ENCODE measurements around the gene CORO2B. TPM values are rescaled to one million over a fixed set of nuclear protein-coding genes. Genes with fewer than 3 reads are reported as not detected.

CORO2B gene
- total and polyA plus RNA-seq, 2 experiments from 2014 or later = 1.6 to 4.6 TPM

DNA sequence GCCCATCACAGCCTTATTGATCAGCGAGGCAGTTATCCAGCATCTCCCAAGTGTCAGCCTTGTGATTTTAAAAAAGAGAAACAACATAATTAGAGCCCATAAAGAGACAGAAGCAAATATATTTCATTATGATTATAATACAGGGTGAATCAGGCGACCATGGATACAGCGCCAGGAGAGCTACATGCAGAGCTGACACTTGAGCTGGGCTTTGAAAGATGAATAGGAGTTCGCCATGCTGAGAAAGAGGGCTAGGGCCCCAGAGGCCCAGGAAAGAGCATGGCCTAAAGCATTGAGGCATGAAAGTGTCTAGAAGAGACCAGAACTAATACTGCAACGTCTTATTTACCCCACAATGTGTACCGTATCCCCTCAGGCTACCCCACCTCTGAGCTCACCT is 4.2 kb upstream of the CORO2B start:
- H3K27me3 ChIP-seq (ENCODE audit: insufficient read depth) = peaks cover 34% of the 10 kb centered on the region
- H3K36me3 ChIP-seq (ENCODE audit: insufficient read depth) = no peaks in the 10 kb centered on the region
- no peaks in the 10 kb centered on the region for H3K9me3 Mint-ChIP-seq
- 0 out of 2 replicates have a peak, but pooled peaks cover 4% of the 10 kb centered on the region for H3F3A ChIP-seq (replicated peaks; ENCODE audit: low read depth)
- H3K9me2 ChIP-seq (ENCODE audit: insufficient read depth) = no peaks in the 10 kb centered on the region
- H3K4me1 ChIP-seq (ENCODE audit: insufficient read depth) = peaks cover 54% of the 10 kb centered on the region
- H3K79me2 ChIP-seq (replicated peaks; ENCODE audit: insufficient read depth) = no peaks in the 10 kb centered on the region
- H3K27ac ChIP-seq (ENCODE audit: low read depth) = no peak overlapping the region
- ATAC-seq = no peak
- no peak for TF ChIP-seq ZNF114 (CRISPR knock-in tag; IDR thresholded peaks at IDR 0.05)
- no peak for TF ChIP-seq POLR2AphosphoS5 (IDR thresholded peaks at IDR 0.05; ENCODE audit: low read depth)
- no peak for TF ChIP-seq EZH2phosphoT487 (IDR thresholded peaks at IDR 0.05; ENCODE audit: unreplicated experiment)
- no peak for TF ChIP-seq EZH2 (IDR thresholded peaks at IDR 0.05; ENCODE audit: low read depth, unreplicated experiment)
- TF ChIP-seq, protein P1, sequence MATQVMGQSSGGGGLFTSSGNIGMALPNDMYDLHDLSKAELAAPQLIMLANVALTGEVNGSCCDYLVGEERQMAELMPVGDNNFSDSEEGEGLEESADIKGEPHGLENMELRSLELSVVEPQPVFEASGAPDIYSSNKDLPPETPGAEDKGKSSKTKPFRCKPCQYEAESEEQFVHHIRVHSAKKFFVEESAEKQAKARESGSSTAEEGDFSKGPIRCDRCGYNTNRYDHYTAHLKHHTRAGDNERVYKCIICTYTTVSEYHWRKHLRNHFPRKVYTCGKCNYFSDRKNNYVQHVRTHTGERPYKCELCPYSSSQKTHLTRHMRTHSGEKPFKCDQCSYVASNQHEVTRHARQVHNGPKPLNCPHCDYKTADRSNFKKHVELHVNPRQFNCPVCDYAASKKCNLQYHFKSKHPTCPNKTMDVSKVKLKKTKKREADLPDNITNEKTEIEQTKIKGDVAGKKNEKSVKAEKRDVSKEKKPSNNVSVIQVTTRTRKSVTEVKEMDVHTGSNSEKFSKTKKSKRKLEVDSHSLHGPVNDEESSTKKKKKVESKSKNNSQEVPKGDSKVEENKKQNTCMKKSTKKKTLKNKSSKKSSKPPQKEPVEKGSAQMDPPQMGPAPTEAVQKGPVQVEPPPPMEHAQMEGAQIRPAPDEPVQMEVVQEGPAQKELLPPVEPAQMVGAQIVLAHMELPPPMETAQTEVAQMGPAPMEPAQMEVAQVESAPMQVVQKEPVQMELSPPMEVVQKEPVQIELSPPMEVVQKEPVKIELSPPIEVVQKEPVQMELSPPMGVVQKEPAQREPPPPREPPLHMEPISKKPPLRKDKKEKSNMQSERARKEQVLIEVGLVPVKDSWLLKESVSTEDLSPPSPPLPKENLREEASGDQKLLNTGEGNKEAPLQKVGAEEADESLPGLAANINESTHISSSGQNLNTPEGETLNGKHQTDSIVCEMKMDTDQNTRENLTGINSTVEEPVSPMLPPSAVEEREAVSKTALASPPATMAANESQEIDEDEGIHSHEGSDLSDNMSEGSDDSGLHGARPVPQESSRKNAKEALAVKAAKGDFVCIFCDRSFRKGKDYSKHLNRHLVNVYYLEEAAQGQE (IDR thresholded peaks at IDR 0.05; ENCODE audit: unreplicated experiment) = no peak
- TF ChIP-seq STAT1 (IDR thresholded peaks at IDR 0.05; ENCODE audit: unreplicated experiment) = no peak
- TF ChIP-seq, protein P2, sequence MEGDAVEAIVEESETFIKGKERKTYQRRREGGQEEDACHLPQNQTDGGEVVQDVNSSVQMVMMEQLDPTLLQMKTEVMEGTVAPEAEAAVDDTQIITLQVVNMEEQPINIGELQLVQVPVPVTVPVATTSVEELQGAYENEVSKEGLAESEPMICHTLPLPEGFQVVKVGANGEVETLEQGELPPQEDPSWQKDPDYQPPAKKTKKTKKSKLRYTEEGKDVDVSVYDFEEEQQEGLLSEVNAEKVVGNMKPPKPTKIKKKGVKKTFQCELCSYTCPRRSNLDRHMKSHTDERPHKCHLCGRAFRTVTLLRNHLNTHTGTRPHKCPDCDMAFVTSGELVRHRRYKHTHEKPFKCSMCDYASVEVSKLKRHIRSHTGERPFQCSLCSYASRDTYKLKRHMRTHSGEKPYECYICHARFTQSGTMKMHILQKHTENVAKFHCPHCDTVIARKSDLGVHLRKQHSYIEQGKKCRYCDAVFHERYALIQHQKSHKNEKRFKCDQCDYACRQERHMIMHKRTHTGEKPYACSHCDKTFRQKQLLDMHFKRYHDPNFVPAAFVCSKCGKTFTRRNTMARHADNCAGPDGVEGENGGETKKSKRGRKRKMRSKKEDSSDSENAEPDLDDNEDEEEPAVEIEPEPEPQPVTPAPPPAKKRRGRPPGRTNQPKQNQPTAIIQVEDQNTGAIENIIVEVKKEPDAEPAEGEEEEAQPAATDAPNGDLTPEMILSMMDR (conservative IDR thresholded peaks at IDR 0.05; ENCODE audit: low read depth in 2 of 2) = no peak
- TF ChIP-seq ZNF331 (CRISPR knock-in tag; IDR thresholded peaks at IDR 0.05; ENCODE audit: low read depth) = no peak
- TF ChIP-seq NANOG (IDR thresholded peaks at IDR 0.05; ENCODE audit: borderline replicate concordance) = no peak
- TF ChIP-seq JUNB (IDR thresholded peaks at IDR 0.05; ENCODE audit: unreplicated experiment) = no peak
- TF ChIP-seq, protein P3, sequence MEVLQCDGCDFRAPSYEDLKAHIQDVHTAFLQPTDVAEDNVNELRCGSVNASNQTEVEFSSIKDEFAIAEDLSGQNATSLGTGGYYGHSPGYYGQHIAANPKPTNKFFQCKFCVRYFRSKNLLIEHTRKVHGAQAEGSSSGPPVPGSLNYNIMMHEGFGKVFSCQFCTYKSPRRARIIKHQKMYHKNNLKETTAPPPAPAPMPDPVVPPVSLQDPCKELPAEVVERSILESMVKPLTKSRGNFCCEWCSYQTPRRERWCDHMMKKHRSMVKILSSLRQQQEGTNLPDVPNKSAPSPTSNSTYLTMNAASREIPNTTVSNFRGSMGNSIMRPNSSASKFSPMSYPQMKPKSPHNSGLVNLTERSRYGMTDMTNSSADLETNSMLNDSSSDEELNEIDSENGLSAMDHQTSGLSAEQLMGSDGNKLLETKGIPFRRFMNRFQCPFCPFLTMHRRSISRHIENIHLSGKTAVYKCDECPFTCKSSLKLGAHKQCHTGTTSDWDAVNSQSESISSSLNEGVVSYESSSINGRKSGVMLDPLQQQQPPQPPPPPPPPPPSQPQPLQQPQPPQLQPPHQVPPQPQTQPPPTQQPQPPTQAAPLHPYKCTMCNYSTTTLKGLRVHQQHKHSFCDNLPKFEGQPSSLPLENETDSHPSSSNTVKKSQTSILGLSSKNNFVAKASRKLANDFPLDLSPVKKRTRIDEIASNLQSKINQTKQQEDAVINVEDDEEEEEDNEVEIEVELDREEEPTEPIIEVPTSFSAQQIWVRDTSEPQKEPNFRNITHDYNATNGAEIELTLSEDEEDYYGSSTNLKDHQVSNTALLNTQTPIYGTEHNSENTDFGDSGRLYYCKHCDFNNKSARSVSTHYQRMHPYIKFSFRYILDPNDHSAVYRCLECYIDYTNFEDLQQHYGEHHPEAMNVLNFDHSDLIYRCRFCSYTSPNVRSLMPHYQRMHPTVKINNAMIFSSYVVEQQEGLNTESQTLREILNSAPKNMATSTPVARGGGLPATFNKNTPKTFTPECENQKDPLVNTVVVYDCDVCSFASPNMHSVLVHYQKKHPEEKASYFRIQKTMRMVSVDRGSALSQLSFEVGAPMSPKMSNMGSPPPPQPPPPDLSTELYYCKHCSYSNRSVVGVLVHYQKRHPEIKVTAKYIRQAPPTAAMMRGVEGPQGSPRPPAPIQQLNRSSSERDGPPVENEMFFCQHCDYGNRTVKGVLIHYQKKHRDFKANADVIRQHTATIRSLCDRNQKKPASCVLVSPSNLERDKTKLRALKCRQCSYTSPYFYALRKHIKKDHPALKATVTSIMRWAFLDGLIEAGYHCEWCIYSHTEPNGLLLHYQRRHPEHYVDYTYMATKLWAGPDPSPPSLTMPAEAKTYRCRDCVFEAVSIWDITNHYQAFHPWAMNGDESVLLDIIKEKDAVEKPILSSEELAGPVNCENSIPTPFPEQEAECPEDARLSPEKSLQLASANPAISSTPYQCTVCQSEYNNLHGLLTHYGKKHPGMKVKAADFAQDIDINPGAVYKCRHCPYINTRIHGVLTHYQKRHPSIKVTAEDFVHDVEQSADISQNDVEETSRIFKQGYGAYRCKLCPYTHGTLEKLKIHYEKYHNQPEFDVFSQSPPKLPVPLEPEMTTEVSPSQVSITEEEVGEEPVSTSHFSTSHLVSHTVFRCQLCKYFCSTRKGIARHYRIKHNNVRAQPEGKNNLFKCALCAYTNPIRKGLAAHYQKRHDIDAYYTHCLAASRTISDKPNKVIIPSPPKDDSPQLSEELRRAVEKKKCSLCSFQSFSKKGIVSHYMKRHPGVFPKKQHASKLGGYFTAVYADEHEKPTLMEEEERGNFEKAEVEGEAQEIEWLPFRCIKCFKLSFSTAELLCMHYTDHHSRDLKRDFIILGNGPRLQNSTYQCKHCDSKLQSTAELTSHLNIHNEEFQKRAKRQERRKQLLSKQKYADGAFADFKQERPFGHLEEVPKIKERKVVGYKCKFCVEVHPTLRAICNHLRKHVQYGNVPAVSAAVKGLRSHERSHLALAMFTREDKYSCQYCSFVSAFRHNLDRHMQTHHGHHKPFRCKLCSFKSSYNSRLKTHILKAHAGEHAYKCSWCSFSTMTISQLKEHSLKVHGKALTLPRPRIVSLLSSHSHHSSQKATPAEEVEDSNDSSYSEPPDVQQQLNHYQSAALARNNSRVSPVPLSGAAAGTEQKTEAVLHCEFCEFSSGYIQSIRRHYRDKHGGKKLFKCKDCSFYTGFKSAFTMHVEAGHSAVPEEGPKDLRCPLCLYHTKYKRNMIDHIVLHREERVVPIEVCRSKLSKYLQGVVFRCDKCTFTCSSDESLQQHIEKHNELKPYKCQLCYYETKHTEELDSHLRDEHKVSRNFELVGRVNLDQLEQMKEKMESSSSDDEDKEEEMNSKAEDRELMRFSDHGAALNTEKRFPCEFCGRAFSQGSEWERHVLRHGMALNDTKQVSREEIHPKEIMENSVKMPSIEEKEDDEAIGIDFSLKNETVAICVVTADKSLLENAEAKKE (CRISPR knock-in tag; IDR thresholded peaks at IDR 0.05) = no peak
- H3K4me3 Mint-ChIP-seq = no peak overlapping the region
- peaks cover 68% of the 10 kb centered on the region for H3K4me1 Mint-ChIP-seq
- no peak overlapping the region for H3K27ac Mint-ChIP-seq
- no peak overlapping the region for H3K4me3 ChIP-seq
- peaks cover 31% of the 10 kb centered on the region for H3K27me3 Mint-ChIP-seq (ENCODE audit: insufficient read depth, low read depth, poor library complexity)
- no peaks in the 10 kb centered on the region; the same call in 2 of the 3 replicates for H3K36me3 Mint-ChIP-seq (ENCODE audit: low read depth)
- no peaks in the 10 kb centered on the region for H4K20me1 ChIP-seq (replicated peaks; ENCODE audit: insufficient read depth)
- H2AFZ ChIP-seq = no peak overlapping the region
- no peak overlapping the region for H3K4me2 ChIP-seq
- DNase-seq (ENCODE audit: low spot score) = no peak

All from GM23338 (cell line).